Naive thymus-derived CD4-positive, alpha-beta T cell (primary cell): Measurements from ENCODE around the gene IRX2. TPM values are rescaled to one million over a fixed set of nuclear protein-coding genes. Genes with fewer than 3 reads are reported as not detected.

Experiments used
- ATAC-seq: fragments of 150-1000 bp; cut with Tn5 transposase; 2 replicates; pipeline ENCODE4 v1.10.0; 2021; ENCODE audit warnings: mild to moderate bottlenecking, moderate library complexity
- CTCF ChIA-PET: fragments of 350-600 bp; sonication (Branson Sonifier 250); formaldehyde crosslinking; loops from one replicate; lab custom pipeline; 2021; ENCODE audit warnings: antibody characterized with exemption; lab: Charles Lee
- POLR2A ChIA-PET: fragments of 350-600 bp; sonication (Branson Sonifier 250); formaldehyde crosslinking; loops from one replicate; lab custom pipeline; 2021; ENCODE audit warnings: antibody characterized with exemption, inconsistent platforms; lab: Charles Lee
- DNase-seq, 9 donors: peaks; one replicate each; pipeline versions ENCODE4 v3.0.0 to v3.0.0-alpha.2; 2020 to 2022; ENCODE audit warnings: mixed read lengths in 1 of 9
- H3K27ac ChIP-seq: one replicate; pipeline ENCODE4 v1.7.0; 2013; ENCODE audit warnings: mild to moderate bottlenecking, low read depth, low read length, moderate library complexity
- H3K27me3 ChIP-seq, 2 donors: one replicate each; pipeline ENCODE4 v1.7.0; 2013; ENCODE audit warnings: low read length in 2 of 2, mild to moderate bottlenecking in 2 of 2, moderate library complexity in 2 of 2; ENCODE audit not compliant: control insufficient read depth in 2 of 2, insufficient read depth in 2 of 2
- H3K36me3 ChIP-seq, 3 experiments: 1 replicate in 2 of 3; 2 replicates in 1 of 3; pipeline ENCODE4 v1.7.0; 2013; ENCODE audit warnings: low read length in 3 of 3, mild to moderate bottlenecking in 3 of 3, moderate library complexity in 1 of 3; ENCODE audit not compliant: insufficient read depth in 3 of 3, control insufficient read depth in 2 of 3
- H3K4me1 ChIP-seq, 2 donors: one replicate each; pipeline ENCODE4 v1.7.0; 2013; ENCODE audit warnings: low read length in 2 of 2, mild to moderate bottlenecking in 2 of 2, moderate library complexity in 1 of 2; ENCODE audit not compliant: control insufficient read depth in 2 of 2, insufficient read depth in 2 of 2
- H3K4me3 ChIP-seq: 2 replicates; pipeline ENCODE4 v1.7.0; 2013; ENCODE audit warnings: mild to moderate bottlenecking, low read length
- H3K9me3 ChIP-seq, 3 experiments: 1 replicate in 2 of 3; 2 replicates in 1 of 3; pipeline ENCODE4 v1.7.0; 2013; ENCODE audit warnings: low read length in 3 of 3; ENCODE audit not compliant: control insufficient read depth in 2 of 3
- H3K27ac Mint-ChIP-seq, 9 donors: one replicate each; pipeline ENCODE4 v1.8.0; 2020 to 2022; ENCODE audit warnings: mixed read lengths in 9 of 9, mild to moderate bottlenecking in 8 of 9, moderate library complexity in 5 of 9, inconsistent platforms in 2 of 9
- H3K27me3 Mint-ChIP-seq, 5 donors: one replicate each; pipeline ENCODE4 v1.8.0; 2021 to 2022; ENCODE audit warnings: mixed read lengths in 5 of 5, mild to moderate bottlenecking in 1 of 5
- H3K36me3 Mint-ChIP-seq, 5 donors: one replicate each; pipeline ENCODE4 v1.8.0; 2020 to 2022; ENCODE audit warnings: mixed read lengths in 5 of 5, mild to moderate bottlenecking in 3 of 5, inconsistent platforms in 1 of 5
- H3K4me1 Mint-ChIP-seq, 7 donors: one replicate each; pipeline ENCODE4 v1.8.0; 2020 to 2022; ENCODE audit warnings: mixed read lengths in 7 of 7, mild to moderate bottlenecking in 3 of 7, inconsistent platforms in 1 of 7
- H3K4me3 Mint-ChIP-seq, 10 donors: one replicate each; pipeline ENCODE4 v1.8.0; 2020 to 2022; ENCODE audit warnings: mild to moderate bottlenecking in 10 of 10, mixed read lengths in 10 of 10, moderate library complexity in 6 of 10, inconsistent platforms in 2 of 10
- H3K9me3 Mint-ChIP-seq, 11 donors: one replicate each; pipeline ENCODE4 v1.8.0; 2020 to 2022; ENCODE audit warnings: mixed read lengths in 11 of 11, mild to moderate bottlenecking in 4 of 11, inconsistent platforms in 1 of 11, moderate library complexity in 1 of 11
- intact Hi-C, 2 donors: fragments of 100-400 bp; cut with micrococcal nuclease; formaldehyde crosslinking; loops; one replicate each; pipeline ENCODE4 v1.15.1; 2023
- polyA plus RNA-seq, 2 donors: library from polyadenylated mRNA; unstranded; fragments of 300-500 nt; fragmentation: Illumina TruSeq; gene quantifications; one replicate each; pipeline ENCODE4 v1.2.3, GENCODE V29; 2021
- total RNA-seq, 6 experiments: library from RNA in 5 of 6; stranded (reverse) in 5 of 6; gene quantifications; 1 replicate in 5 of 6; 2 replicates in 1 of 6; pipeline ENCODE4 v1.2.3 and lab custom pipeline; 2021 to 2026

Gene IRX2
- total and polyA plus RNA-seq, 7 experiments from 2014 or later: not detected

DNA sequence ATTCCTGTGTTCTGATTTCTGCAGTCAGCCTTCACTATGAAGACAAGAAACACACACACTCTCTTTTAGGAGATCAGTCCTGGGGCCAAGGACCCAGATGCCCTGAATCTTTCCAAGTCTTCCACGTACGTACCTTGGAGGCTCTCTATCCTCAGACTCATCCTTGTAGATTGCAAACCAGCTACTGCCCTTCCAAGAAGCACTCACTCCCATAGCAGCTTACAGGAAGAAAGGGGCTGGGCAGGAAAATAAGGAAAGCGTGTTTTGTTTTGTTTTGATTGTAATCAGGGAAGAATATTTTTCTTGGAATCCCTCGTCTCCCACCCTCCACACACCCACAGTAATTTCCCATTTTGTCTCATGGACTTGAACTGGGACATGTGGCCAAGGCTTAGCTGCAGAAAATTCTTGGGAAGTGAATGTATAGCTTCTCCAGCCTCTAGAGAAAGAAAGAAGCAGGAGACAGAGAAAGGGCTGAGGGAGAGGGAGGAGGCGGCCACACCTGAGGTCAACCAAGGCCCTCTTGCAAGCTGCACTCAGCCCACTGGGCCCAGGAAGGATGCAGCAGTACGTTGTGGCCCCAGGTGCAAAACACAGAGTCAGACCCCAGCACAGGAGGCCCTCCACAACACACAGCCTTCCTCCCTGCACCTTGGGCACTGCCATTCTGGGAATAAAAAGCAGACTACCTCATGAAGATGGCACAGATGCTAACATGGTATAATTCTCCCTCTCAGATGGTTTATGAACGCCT lies 29.9 kb downstream of the IRX2 start:
- no peaks in the 10 kb centered on the region for H3K27me3 ChIP-seq
- no peaks in the 10 kb centered on the region for H3K4me1 ChIP-seq
- Mint-ChIP-seq H3K36me3 (no peaks in the 10 kb centered on the region), H3K27ac (no peak overlapping the region), H3K4me1 (no peaks in the 10 kb centered on the region), H3K27me3 (peaks cover 0 to 18% (median 0%) of the 10 kb centered on the region in 5 donors), H3K9me3 (peaks cover 0 to 5% (median 0%) of the 10 kb centered on the region in 11 donors), H3K4me3 (no peak overlapping the region)
- DNase-seq: no peak
- H3K4me3 ChIP-seq: no peak overlapping the region
- ChIA-PET POLR2A (no interaction called here), CTCF (no interaction called here)
- H3K9me3 ChIP-seq: no peaks in the 10 kb centered on the region
- H3K36me3 ChIP-seq: no peaks in the 10 kb centered on the region
- intact Hi-C loops: no loop called here
- H3K27ac ChIP-seq: no peak overlapping the region
- no peak for ATAC-seq

- Histone ChIP-seq H3K27ac (no peak overlapping the region), H3K27me3 (no peaks in the 10 kb centered on the region), H3K4me3 (no peak overlapping the region), H3K36me3 (no peaks in the 10 kb centered on the region), H3K4me1 (no peaks in the 10 kb centered on the region), H3K9me3 (no peaks in the 10 kb centered on the region)
- DNase-seq: no peak
- peaks cover 0 to 25% (median 0%) of the 10 kb centered on the region in 5 donors for H3K27me3 Mint-ChIP-seq
- H3K27ac Mint-ChIP-seq: no peak overlapping the region
- H3K4me3 Mint-ChIP-seq: no peak overlapping the region
- intact Hi-C loops: no loop called here
- H3K4me1 Mint-ChIP-seq: no peaks in the 10 kb centered on the region
- no peaks in the 10 kb centered on the region for H3K36me3 Mint-ChIP-seq
- ATAC-seq: no peak
- POLR2A ChIA-PET: no interaction called here
- H3K9me3 Mint-ChIP-seq: peaks cover 0 to 5% (median 0%) of the 10 kb centered on the region in 11 donors
- CTCF ChIA-PET: no interaction called here
These were observed 32.1 kb downstream of the IRX2 start for GRCh38 chr5:2719332-2719731.

GRCh38 chr5:2718115-2718514 lies 33.4 kb downstream of the IRX2 start:
- no peak overlapping the region for H3K4me3 Mint-ChIP-seq
- H3K4me1 Mint-ChIP-seq: no peaks in the 10 kb centered on the region
- no peaks in the 10 kb centered on the region for H3K9me3 ChIP-seq
- no peak overlapping the region for H3K27ac ChIP-seq
- ATAC-seq (no peak), DNase-seq (no peak)
- no peaks in the 10 kb centered on the region for H3K36me3 Mint-ChIP-seq
- H3K27ac Mint-ChIP-seq: no peak overlapping the region
- ChIA-PET CTCF (no interaction called here), POLR2A (no interaction called here)
- H3K27me3 Mint-ChIP-seq: peaks cover 0 to 25% (median 0%) of the 10 kb centered on the region in 5 donors
- intact Hi-C loops: no loop called here
- no peak overlapping the region for H3K4me3 ChIP-seq
- no peaks in the 10 kb centered on the region for H3K4me1 ChIP-seq
- peaks cover 0 to 5% (median 0%) of the 10 kb centered on the region in 11 donors for H3K9me3 Mint-ChIP-seq
- no peaks in the 10 kb centered on the region for H3K36me3 ChIP-seq
- H3K27me3 ChIP-seq: no peaks in the 10 kb centered on the region

GRCh38 chr5:2715856-2716255 lies 35.6 kb downstream of the IRX2 start:
- Histone ChIP-seq H3K4me1 (no peaks in the 10 kb centered on the region), H3K27me3 (no peaks in the 10 kb centered on the region), H3K9me3 (no peaks in the 10 kb centered on the region), H3K36me3 (no peaks in the 10 kb centered on the region), H3K4me3 (no peak overlapping the region), H3K27ac (no peak overlapping the region)
- no peak overlapping the region for H3K27ac Mint-ChIP-seq
- ChIA-PET POLR2A (no interaction called here), CTCF (no interaction called here)
- ATAC-seq: no peak
- H3K4me1 Mint-ChIP-seq: no peaks in the 10 kb centered on the region
- no peak for DNase-seq
- intact Hi-C loops: no loop called here
- no peak overlapping the region for H3K4me3 Mint-ChIP-seq
- peaks cover 0 to 29% (median 0%) of the 10 kb centered on the region in 5 donors for H3K27me3 Mint-ChIP-seq
- H3K36me3 Mint-ChIP-seq: no peaks in the 10 kb centered on the region
- peaks cover 0 to 5% (median 0%) of the 10 kb centered on the region in 11 donors for H3K9me3 Mint-ChIP-seq

GRCh38 chr5:2714805-2715204 lies 36.7 kb downstream of the IRX2 start:
- Mint-ChIP-seq H3K4me3 (no peak overlapping the region), H3K27me3 (peaks cover 0 to 26% (median 0%) of the 10 kb centered on the region in 5 donors), H3K4me1 (no peaks in the 10 kb centered on the region), H3K9me3 (peaks cover 0 to 5% (median 0%) of the 10 kb centered on the region in 11 donors), H3K36me3 (no peaks in the 10 kb centered on the region), H3K27ac (no peak overlapping the region)
- Histone ChIP-seq H3K36me3 (no peaks in the 10 kb centered on the region), H3K4me3 (no peak overlapping the region), H3K27me3 (no peaks in the 10 kb centered on the region), H3K27ac (no peak overlapping the region), H3K4me1 (no peaks in the 10 kb centered on the region), H3K9me3 (no peaks in the 10 kb centered on the region)
- CTCF ChIA-PET: no interaction called here
- POLR2A ChIA-PET: no interaction called here
- no peak for DNase-seq
- no peak for ATAC-seq
- intact Hi-C loops: no loop called here

DNA sequence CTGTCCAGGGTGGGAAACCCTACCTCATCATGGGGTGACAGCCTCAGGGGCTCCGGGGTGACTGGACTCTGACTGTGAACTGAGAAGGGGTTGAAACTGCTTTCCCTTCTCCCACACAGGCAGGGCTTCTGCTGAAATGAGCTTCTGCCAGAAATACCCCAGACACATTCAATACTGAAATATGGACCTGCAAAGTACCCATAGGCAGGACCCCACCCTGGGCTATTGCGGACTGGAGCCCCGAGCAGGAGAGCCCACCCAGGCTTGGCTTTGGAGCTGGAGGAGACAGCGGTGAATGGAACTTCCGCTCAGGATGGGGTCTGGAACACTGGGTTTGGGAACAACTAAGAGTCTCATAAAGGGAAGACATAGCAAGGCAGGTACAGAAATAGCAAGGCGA lies 37.5 kb downstream of the IRX2 start:
- intact Hi-C loops: no loop called here
- Mint-ChIP-seq H3K27me3 (peaks cover 0 to 23% (median 0%) of the 10 kb centered on the region in 5 donors), H3K27ac (no peak overlapping the region), H3K9me3 (peaks cover 0 to 5% (median 0%) of the 10 kb centered on the region in 11 donors), H3K4me3 (no peak overlapping the region), H3K4me1 (no peaks in the 10 kb centered on the region), H3K36me3 (no peaks in the 10 kb centered on the region)
- Histone ChIP-seq H3K4me1 (no peaks in the 10 kb centered on the region), H3K27ac (no peak overlapping the region), H3K9me3 (no peaks in the 10 kb centered on the region), H3K27me3 (no peaks in the 10 kb centered on the region), H3K36me3 (no peaks in the 10 kb centered on the region), H3K4me3 (no peak overlapping the region)
- DNase-seq (no peak), ATAC-seq (no peak)
- ChIA-PET POLR2A (no interaction called here), CTCF (no interaction called here)
